Epithelial cell of esophagus (primary cell): ENCODE results near the gene IRF4.

Source experiments
- DNase-seq: peaks from one replicate; pipeline ENCODE4 v3.0.0; 2010; ENCODE audit warnings: low read depth
- H3K4me3 ChIP-seq: 2 replicates; pipeline ENCODE4 v1.5.1; 2011; ENCODE audit warnings: mild to moderate bottlenecking, low read length, control low read depth
- TF ChIP-seq, protein P1 (sequence below): IDR thresholded peaks from 2 replicates; pipeline ENCODE4 v1.5.1; 2011; ENCODE audit warnings: low read depth, mild to moderate bottlenecking, low read length, control low read depth, inconsistent platforms; ENCODE audit not compliant: insufficient read depth; ENCODE audit errors: missing control alignments

IRF4 gene

DNA sequence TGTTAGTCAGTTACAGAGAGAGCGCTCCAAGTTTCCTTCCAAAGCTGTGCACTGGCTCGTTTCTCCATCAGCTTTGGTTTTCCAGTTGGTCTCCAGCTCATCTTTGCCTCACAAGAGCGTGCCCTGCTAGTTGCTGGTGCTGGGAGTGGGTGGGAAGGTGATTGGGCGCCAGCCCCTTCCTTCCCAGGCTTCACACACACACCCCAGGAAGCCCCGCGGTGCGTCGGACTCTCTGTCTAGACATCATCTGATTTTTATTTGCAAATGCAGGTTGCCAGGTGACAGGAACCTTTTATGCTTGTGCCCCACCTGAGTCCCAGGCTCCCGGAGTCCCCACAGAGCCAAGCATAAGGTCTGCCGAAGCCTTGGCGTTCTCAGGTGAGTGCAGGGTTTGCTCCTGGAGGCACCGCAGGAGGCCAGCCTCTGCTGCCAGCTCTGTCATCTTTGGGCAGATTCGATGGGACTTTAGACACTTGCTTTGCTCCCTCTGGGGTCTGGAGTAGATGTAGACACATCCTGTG lies 7.1 kb downstream of the IRF4 start:
- H3K4me3 ChIP-seq, result no peak overlapping the region
- no peak for DNase-seq
- TF ChIP-seq, protein P1, sequence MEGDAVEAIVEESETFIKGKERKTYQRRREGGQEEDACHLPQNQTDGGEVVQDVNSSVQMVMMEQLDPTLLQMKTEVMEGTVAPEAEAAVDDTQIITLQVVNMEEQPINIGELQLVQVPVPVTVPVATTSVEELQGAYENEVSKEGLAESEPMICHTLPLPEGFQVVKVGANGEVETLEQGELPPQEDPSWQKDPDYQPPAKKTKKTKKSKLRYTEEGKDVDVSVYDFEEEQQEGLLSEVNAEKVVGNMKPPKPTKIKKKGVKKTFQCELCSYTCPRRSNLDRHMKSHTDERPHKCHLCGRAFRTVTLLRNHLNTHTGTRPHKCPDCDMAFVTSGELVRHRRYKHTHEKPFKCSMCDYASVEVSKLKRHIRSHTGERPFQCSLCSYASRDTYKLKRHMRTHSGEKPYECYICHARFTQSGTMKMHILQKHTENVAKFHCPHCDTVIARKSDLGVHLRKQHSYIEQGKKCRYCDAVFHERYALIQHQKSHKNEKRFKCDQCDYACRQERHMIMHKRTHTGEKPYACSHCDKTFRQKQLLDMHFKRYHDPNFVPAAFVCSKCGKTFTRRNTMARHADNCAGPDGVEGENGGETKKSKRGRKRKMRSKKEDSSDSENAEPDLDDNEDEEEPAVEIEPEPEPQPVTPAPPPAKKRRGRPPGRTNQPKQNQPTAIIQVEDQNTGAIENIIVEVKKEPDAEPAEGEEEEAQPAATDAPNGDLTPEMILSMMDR, result no peak

DNA sequence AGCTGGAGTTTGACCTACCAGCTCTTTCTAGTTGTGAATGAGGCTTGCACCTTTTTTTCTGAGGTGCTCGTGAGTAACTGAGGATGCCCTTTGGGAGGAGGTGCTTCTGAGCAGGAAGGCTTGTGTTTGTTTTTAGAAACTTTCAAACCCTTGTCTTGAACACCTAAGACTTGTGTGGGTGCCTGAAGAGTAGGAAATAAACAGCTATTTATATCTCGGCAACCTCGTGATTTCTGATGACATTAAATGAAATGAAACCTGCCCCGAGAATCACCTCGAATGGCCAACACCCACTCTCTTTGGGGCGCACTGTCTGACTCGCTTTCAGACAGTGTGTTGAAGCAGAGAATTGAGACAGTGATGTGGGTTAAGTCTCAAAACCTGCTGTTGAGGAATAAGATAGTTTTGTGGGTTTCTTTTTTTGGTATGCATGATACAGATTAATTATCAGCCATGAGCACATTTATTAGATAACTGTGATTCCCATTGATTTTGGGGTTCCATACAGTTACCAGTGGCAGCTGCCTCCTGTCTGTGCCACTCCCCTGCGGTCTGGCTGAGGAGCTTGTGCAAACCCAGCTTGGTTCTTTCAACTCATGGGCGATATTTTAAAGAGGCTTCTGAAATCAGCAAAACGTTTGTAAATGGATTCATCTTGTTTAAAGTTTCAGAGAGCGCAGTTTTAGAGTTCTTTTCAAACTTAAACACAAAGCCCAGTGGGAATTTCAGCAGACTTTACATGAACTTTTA lies 8.4 kb downstream of the IRF4 start:
- no peak overlapping the region for H3K4me3 ChIP-seq
- TF ChIP-seq, protein P1, result no peak
- no peak for DNase-seq

DNA sequence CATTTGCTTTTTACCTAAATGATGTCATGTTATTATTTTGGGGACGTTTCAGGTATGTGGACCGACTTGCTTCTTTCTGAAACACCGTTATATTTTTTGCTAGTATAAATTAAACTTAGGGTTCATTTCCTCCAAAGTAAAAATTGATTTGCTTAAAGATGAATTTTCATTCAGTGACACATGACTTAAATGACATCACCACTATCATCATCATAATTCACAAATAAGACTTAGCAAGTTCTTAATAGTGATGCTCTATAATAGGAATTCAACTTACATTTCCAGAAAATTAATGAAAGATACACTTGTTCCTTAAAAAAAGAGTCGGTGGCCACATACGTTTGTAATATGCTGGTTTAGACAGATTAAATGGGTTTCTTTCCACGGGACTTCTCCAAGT lies 9.3 kb downstream of the IRF4 start:
- H3K4me3 ChIP-seq, result no peak overlapping the region
- DNase-seq, result no peak

DNA sequence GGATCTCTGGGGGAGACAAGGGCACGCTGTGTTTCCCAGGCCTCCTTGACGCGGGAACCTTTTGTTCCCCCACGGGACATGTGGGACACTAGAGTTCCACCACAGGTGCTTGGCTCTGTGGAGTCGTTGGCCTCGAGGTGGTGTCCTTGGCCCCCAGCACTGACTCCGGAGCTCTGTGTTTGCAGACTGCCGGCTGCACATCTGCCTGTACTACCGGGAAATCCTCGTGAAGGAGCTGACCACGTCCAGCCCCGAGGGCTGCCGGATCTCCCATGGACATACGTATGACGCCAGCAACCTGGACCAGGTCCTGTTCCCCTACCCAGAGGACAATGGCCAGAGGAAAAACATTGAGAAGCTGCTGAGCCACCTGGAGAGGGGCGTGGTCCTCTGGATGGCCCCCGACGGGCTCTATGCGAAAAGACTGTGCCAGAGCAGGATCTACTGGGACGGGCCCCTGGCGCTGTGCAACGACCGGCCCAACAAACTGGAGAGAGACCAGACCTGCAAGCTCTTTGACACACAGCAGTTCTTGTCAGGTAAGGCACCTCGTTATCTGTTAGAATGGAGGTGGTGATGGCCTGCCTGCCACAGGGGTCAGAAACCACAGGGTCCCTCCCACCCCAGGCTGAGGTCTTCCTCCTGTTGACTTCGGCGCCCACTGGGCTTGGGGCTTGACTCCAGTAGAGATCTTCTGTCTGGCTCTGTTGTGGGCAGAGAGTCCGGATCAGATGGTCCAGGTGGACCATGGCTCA lies 9.9 kb downstream of the IRF4 start:
- TF ChIP-seq, protein P1, result no peak
- no peak overlapping the region for H3K4me3 ChIP-seq
- DNase-seq, result no peak

More for the DNA sequence above, 9.3 kb downstream of the IRF4 start:
- TF ChIP-seq, protein P1, result no peak

DNA sequence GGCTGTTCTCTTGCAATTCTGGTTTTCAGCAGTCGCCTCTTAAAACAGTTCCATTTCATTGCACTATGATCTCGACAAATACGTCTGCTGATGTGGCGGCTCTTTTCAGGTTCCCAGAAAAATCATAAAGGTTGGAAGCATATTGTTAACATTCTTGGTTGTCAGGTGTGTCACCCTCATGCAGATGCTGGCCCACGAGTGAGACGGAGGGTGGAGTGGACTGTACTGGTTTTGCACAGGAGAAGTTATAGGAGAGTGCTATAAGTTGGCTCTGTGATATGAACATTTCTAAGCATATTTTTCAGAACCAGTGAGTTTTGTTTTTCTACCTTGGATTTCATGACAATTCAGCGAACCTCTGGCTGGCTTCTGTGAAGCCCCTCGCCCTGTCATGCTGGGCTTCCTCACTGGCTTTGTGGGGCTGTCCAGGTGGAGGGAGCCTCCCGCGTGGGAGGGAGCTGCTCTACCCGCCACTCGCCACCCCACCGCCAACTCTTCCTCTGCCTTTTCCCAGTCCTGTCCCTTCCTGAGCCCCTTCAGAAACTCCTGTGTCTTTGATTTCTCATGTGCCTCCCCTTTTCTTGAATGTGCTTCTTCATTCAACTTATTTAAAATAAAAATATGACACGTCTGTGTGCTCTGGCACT lies 10.6 kb downstream of the IRF4 start:
- TF ChIP-seq, protein P1, result no peak
- DNase-seq, result no peak
- H3K4me3 ChIP-seq, result no peak overlapping the region

DNA sequence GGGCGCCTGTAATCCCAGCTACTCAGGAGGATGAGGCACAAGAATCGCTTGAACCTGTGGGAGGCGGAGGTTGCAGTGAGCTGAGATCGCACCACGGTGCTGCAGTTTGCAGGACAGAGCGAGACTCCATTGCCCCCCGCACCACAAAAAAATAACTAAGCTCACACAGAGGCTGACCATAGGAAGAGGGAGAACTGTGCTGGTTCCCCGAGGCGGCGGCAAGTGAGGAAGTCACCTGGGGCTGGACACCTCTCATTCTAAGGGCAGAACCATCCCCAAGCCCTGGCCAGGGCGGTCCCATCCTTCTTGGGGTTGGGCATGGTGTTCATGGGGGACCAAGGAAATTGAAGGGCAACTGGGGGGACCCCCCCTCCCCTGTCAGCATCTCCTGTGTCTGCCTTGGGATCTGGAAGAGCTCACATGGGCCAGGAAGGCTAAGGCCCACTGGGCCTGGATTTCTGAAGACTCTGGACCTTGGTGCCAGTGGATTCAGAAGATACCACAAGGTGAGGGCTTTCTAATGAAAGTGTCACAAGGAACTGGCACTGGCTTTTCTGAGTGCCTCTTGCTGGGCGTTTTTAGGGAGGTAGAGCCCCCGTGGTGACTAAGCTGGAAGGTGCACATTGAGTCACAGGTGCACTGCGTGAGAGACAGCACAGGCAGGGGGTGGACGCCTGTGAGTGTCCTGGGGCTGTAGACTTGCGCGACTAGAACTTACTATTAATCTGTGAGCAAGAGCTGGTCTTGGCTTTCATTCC lies 11.5 kb downstream of the IRF4 start:
- no peak overlapping the region for H3K4me3 ChIP-seq
- DNase-seq, result no peak

More for the DNA sequence above, 11.5 kb downstream of the IRF4 start:
- TF ChIP-seq, protein P1, result no peak
